ENCODE data around the gene POLR3A. TPM values are rescaled to one million over a fixed set of nuclear protein-coding genes. Genes with fewer than 3 reads are reported as not detected.

POLR3A gene
- total RNA-seq, result 30.6 TPM

GRCh38 chr10:78029269-78030226, at the start of gene POLR3A:
POLR3A (minus strand) TSS chr10:78029515; CDS start chr10:78029407, 108 bp downstream.

GRCh38 chr10:78033637-78034470, 4.5 kb upstream of the POLR3A start, which contains the start of gene RPS24:
RPS24 (plus strand) TSS chr10:78033863; CDS start chr10:78033902, 39 bp downstream.

DNA sequence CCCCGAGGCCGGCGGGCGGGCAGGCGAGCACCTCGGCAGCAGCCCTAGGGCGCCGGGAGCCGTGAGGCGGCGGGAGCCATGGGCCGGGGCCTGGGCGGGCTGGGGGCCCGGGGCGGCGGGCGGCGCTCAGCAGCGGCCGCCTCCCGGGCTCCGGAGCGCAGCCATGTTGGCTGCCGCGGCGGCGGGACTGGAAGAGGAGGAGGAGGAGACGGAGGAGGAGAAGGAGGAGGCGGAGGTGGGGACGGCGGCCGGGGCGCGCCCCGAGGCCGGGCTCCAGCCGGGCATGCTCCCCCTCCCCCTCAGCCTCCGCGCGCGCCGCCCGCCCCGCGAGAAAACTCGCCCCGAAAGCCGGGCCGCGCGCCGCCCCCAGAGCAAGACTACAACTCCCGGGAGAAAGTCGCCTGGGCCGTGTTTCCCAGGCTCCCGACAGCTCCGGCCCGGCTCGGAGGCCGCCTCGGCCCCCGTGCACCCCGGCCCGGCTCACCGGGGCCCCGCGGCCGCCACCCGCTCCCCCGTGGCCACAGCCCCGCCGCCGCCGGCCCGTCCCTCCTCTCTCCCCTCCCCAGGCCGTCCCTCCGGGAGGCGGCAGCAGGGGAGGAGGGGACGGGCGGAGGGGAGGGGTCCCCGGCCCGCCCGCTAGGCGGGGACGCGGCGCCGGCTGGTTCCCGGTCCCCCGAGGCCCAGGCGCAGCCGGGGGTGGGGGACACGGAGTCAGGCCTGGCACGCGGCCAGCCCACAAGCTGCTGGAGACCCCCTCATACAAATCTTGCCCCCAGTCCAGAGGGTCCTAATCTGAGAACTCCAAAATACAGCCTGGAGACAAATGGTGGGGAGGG, 102.5 kb downstream of the POLR3A start, which contains the start of gene DLG5:
Gene DLG5, minus strand, starts transcription at position 190 of the 836 bp plus-strand sequence. CDS start 235 bp downstream, outside the sequence.

Other genes with a start within 250 kb of the POLR3A start
- gene DLG5, start 102.8 kb downstream of the POLR3A start, total RNA-seq, result 45.0 TPM
- gene RPS24, start 4.3 kb upstream of the POLR3A start, total RNA-seq, result 2,015 TPM